Measurements from ENCODE around the gene GTPBP4. TPM values are rescaled to one million over a fixed set of nuclear protein-coding genes. Genes with fewer than 3 reads are reported as not detected.

GTPBP4 gene
- total and polyA plus RNA-seq, 9 of the 15 experiments (the other 6 are each of a cell fraction or from before 2014, with no cell fraction given): 79.0 to 155 (median 128) TPM

GRCh38 chr10:969473-970150, 18.6 kb upstream of the GTPBP4 start (continued):
- TF ChIP-seq, protein P1, sequence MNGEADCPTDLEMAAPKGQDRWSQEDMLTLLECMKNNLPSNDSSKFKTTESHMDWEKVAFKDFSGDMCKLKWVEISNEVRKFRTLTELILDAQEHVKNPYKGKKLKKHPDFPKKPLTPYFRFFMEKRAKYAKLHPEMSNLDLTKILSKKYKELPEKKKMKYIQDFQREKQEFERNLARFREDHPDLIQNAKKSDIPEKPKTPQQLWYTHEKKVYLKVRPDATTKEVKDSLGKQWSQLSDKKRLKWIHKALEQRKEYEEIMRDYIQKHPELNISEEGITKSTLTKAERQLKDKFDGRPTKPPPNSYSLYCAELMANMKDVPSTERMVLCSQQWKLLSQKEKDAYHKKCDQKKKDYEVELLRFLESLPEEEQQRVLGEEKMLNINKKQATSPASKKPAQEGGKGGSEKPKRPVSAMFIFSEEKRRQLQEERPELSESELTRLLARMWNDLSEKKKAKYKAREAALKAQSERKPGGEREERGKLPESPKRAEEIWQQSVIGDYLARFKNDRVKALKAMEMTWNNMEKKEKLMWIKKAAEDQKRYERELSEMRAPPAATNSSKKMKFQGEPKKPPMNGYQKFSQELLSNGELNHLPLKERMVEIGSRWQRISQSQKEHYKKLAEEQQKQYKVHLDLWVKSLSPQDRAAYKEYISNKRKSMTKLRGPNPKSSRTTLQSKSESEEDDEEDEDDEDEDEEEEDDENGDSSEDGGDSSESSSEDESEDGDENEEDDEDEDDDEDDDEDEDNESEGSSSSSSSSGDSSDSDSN (IDR thresholded peaks at IDR 0.05; ENCODE audit: borderline replicate concordance in 1 of 2, low read depth in 2 of 2, low read length in 2 of 2): no peak
- no peak for TF ChIP-seq HNRNPLL (IDR thresholded peaks at IDR 0.05; ENCODE audit: low read depth, low read length, poor library complexity, severe bottlenecking)
- TF ChIP-seq EZH2 (IDR thresholded peaks at IDR 0.05; ENCODE audit: borderline replicate concordance, low read depth, low read length): no peak
- TF ChIP-seq, protein P2, sequence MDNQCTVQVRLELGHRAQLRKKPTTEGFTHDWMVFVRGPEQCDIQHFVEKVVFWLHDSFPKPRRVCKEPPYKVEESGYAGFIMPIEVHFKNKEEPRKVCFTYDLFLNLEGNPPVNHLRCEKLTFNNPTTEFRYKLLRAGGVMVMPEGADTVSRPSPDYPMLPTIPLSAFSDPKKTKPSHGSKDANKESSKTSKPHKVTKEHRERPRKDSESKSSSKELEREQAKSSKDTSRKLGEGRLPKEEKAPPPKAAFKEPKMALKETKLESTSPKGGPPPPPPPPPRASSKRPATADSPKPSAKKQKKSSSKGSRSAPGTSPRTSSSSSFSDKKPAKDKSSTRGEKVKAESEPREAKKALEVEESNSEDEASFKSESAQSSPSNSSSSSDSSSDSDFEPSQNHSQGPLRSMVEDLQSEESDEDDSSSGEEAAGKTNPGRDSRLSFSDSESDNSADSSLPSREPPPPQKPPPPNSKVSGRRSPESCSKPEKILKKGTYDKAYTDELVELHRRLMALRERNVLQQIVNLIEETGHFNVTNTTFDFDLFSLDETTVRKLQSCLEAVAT (IDR thresholded peaks at IDR 0.05): no peak
- no peak for TF ChIP-seq SNRNP70 (optimal IDR thresholded peaks at IDR 0.05; ENCODE audit: low read depth, low read length)
- TF ChIP-seq, protein P3, sequence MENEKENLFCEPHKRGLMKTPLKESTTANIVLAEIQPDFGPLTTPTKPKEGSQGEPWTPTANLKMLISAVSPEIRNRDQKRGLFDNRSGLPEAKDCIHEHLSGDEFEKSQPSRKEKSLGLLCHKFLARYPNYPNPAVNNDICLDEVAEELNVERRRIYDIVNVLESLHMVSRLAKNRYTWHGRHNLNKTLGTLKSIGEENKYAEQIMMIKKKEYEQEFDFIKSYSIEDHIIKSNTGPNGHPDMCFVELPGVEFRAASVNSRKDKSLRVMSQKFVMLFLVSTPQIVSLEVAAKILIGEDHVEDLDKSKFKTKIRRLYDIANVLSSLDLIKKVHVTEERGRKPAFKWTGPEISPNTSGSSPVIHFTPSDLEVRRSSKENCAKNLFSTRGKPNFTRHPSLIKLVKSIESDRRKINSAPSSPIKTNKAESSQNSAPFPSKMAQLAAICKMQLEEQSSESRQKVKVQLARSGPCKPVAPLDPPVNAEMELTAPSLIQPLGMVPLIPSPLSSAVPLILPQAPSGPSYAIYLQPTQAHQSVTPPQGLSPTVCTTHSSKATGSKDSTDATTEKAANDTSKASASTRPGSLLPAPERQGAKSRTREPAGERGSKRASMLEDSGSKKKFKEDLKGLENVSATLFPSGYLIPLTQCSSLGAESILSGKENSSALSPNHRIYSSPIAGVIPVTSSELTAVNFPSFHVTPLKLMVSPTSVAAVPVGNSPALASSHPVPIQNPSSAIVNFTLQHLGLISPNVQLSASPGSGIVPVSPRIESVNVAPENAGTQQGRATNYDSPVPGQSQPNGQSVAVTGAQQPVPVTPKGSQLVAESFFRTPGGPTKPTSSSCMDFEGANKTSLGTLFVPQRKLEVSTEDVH (IDR thresholded peaks at IDR 0.05; ENCODE audit: low read depth, partially characterized antibody): no peak
- no peak for TF ChIP-seq CHD7 (IDR thresholded peaks at IDR 0.05; ENCODE audit: low read depth, low read length)
- no peak for TF ChIP-seq TEAD1 (CRISPR knock-in tag; IDR thresholded peaks at IDR 0.05)

Measured in K562 (cell line).